HG03025 (cell line): Measurements from ENCODE around the gene ZBED1.
"Not testable (repeated sequence)": the region's sequence is repeated elsewhere in the genome, so short reads cannot be mapped to it uniquely, and the experiment has no call there.

Experiments used
- ATAC-seq: cut with Tn5 transposase; IDR thresholded peaks from one replicate; pipeline ENCODE4 v1.9.1; 2021; ENCODE audit warnings: mild to moderate bottlenecking, moderate library complexity; ENCODE audit not compliant: unreplicated experiment, low FRiP score

ZBED1 gene

GRCh38 chrX:2500803-2501558 is at the start of gene ZBED1, which contains the start of gene DHRSX:
Gene ZBED1, minus strand, starts transcription at chrX:2500976. Its CDS starts 10,257 bp downstream, at chrX:2490719.
Gene DHRSX, minus strand, starts transcription at chrX:2500976. Its CDS starts 51 bp downstream, at chrX:2500925.
- ATAC-seq, result peak; percentile 56

GRCh38 chrX:2549876-2550275 is 49.1 kb upstream of the ZBED1 start:
- no peak for ATAC-seq

DNA sequence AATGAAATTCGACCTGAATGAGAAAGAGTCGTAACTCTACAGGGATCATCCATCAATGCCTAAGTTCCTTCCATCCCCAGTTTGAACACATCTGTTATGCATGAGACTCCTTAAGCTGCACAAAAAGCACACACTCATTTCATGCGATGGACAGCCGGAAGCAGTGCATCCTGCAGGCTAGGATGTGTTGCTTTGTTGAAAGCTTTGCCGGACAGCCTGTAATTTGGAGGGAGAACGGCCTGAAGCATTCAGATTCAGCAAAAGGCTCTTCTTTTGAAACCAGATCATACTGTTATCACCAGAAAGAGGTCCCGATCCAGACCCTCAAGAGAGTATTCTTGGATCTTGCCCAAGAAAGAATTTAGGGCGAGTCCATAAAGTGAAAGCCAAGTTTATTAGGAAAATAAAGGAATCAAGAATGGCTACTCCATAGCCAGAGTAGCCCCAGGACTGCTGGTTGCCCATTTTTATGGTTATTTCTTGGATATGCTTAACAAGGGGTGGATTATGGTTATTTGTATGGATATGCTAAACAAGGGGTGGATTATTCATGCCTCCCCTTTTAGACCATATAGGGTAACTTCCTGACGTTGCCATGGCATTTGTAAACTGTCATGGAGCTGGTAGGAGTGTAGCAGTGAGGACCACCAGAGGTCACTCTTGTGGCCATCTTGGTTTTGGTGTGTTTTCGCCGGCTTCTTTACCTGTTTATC is 48.1 kb upstream of the ZBED1 start:
- ATAC-seq, result no peak

DNA sequence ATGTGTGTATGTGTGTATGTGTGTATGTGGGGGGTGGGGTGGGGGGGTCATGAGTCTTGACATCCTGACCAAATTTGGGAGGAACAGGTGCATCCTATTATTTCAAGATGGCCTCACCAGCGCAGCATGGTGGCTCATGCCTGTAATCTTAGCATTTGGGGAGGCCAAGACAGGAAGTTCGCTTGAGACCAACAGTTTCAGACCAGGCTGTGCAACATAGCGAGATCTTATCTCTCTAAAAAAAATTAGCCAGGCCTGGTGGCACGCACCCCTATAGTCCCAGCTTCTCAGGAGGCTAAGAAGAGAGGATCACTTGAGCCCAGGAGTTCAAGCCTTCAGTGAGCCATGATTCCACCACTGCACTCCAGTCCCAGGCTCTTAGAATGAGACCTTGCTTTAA is 47.0 kb upstream of the ZBED1 start:
- ATAC-seq, result no peak

GRCh38 chrX:2546496-2546895 is 45.7 kb upstream of the ZBED1 start:
- no peak for ATAC-seq

GRCh38 chrX:2545144-2545543 is 44.4 kb upstream of the ZBED1 start:
- no peak for ATAC-seq

- ATAC-seq, result no peak
These were observed 42.2 kb upstream of the ZBED1 start for GRCh38 chrX:2542826-2543521.

- no peak for ATAC-seq
These were observed 40.8 kb upstream of the ZBED1 start for GRCh38 chrX:2541603-2542002.

- ATAC-seq, result no peak
These were observed 39.7 kb upstream of the ZBED1 start for GRCh38 chrX:2540426-2540947.

DNA sequence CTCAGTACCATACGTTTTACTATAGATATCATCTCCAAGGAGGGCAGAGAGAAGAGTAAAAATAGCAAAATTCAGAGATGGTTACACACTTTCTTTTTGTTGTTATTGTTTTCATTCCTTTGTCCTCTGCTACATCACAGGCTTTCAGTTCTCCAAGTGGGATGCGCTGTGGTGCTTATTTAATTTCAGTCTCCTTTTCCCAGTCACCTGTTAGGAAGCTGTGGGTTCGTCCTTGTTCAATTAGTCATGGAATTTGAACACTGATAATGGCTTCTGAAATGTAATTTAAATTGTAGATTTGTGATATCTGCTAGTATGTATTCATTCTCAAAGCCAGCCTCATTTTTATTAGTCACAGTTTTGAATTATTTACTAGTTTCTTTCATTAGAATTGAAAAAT is 38.8 kb upstream of the ZBED1 start:
- no peak for ATAC-seq

GRCh38 chrX:2538031-2538757 is 37.4 kb upstream of the ZBED1 start:
- no peak for ATAC-seq

GRCh38 chrX:2536974-2537373 is 36.2 kb upstream of the ZBED1 start:
- ATAC-seq, result no peak

- no peak for ATAC-seq
These were observed 35.4 kb upstream of the ZBED1 start for GRCh38 chrX:2536141-2536540.

DNA sequence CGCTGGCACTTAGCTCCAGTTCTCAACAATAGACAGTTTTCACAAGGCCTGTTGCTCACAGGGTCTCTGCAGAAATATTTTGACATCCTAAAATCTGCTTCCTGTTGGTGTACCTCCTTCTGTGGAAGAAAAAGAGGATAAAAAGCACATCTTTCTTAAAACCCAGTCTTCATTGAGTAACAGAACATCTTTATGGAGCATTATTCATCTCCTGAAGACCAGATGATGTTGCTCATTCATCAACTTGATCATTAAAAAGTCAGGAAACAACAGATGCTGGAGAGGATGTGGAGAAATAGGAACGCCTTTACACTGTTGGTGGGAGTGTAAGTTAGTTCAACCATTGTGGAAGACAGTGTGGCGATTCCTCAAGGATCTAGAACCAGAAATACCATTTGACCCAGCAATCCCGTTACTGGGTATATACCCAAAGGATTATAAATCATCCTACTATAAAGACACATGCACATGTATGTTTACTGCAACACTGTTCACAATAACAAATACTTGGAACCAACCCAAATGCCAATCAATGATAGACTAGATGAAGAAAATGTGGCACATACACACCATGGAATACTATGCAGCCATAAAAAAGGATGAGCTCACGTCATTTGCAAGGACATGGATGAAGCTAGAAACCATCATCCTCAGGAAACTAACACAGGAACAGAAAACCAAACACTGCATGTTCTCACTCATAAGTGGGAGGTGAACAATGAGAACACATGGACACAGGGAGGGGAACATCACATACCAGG is 33.7 kb upstream of the ZBED1 start:
- ATAC-seq, result not testable (repeated sequence)

DNA sequence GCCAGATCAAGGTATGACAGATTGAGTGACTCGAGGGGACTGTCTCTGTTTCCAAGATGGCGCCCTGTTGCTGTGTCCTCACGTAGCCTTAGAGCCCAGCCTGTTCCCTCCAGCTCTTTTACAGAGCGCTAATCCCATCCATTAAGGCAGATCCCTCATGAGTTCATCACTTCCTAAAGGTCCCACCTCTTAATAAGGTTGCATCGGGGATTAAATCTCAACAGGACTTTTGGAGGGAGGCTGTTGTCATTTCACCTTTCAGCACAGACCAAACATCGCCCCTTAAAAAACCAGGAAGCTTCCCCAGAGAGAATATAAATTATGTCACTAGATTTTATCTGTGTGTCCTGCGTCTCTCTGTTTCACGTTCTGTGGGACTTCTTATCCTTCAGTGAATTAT is 32.6 kb upstream of the ZBED1 start:
- ATAC-seq, result no peak

DNA sequence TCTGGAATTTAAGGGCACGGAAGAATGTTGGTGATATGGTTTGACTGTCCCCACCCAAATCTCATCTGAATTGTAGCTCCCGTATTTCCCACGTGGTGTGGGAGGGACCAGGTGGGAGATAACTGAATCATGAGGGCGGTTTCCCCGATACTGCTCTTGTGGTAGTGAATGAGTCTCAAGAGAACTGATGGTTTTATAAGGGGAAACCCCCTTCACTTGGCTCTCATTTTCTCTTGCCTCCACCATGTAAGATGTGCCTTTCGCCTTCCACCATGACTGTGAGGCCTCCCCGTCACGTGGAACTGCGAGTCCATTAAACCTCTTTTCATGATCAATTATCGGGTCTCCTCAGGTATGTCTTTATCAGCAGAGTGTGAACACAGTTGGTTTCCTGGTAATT is 25.6 kb upstream of the ZBED1 start:
- no peak for ATAC-seq

DNA sequence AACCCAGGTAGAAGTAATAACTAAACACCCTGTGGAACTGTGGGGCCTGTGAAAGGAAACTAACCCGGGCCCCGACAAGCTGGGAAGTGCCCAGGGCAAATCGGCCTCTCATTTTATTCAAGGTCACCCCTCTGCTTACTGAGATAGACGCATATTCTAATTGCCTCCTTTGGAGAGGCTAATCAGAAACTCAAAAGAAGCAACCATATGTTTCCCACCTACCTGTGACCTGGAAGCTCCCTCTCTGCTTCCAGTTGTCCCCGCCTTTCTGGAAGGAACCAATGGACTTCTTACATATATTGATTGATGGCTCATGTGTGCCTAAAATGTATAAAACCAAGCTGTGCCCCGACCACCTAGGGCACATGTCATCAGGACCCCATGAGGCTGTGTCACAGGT is 23.1 kb upstream of the ZBED1 start:
- no peak for ATAC-seq

GRCh38 chrX:2521927-2522386 is 21.2 kb upstream of the ZBED1 start:
- peak; percentile 22 for ATAC-seq

DNA sequence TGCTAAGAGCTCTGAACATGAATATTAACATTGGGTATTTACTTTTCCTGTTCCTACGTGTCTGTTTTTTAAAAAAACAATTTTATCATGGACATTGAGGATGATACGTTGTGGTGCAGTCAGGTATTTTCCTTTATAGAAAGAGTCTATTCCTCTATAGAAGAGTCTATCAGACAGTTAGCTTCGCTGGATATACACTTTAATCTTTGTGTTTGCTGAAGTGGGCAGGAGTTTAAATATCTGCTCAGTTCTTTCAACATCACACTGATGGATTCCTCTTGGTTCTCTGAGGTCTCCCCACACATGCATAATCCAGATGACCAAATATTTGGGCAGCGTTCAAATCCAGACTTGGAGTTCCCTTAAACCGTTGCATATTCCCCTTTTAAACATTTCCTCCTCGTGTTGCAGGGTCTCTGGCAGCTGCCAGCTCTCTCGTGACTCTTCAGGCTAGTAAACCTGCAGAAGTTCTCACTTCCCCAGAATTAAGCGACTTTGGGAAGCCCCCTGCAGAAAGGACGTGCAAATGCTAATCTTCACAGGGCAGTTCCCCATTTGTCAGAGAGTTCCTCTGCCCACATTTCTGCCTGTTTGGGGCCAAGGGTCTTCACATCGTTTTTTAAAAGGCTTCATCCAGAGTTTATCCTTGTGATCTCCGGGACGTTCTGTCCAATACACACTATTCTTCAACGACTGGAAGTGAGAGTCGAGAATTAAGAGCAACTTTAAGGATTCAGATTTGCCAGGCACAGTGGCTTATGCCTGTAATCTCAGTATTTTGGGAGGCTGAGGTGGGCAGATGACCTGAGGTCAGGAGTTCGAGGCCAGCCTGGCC is 20.5 kb upstream of the ZBED1 start:
- peak; percentile 75 for ATAC-seq
